GM23248 (cell line): ENCODE measurements around the gene FNDC3B. TPM values are rescaled to one million over a fixed set of nuclear protein-coding genes. Genes with fewer than 3 reads are reported as not detected.

ENCODE experiments used
- DNase-seq: peaks from one replicate; pipeline ENCODE4 v3.0.0-alpha.2; 2015
- H2AFZ ChIP-seq: fragments of 200-600 bp; sonication (generic); 2 replicates; pipeline ENCODE4 v1.6.1; 2016; ENCODE audit warnings: antibody characterized with exemption
- H3F3A ChIP-seq: fragments of 200-600 bp; sonication (generic); 2 replicates; pipeline ENCODE4 v1.6.1; 2016; ENCODE audit warnings: mild to moderate bottlenecking, antibody characterized with exemption, mixed run types; ENCODE audit not compliant: insufficient read depth
- H3K27ac ChIP-seq: fragments of 200-600 bp; sonication (generic); 2 replicates; pipeline ENCODE4 v1.5.1; 2016; ENCODE audit warnings: mild to moderate bottlenecking
- H3K27me3 ChIP-seq: fragments of 200-600 bp; sonication (generic); replicated peaks from 2 replicates; pipeline ENCODE4 v1.6.1; 2016; ENCODE audit warnings: mild to moderate bottlenecking; ENCODE audit not compliant: insufficient read depth
- H3K36me3 ChIP-seq: fragments of 200-600 bp; sonication (generic); 2 replicates; pipeline ENCODE4 v1.6.1; 2016; ENCODE audit warnings: low read depth, mild to moderate bottlenecking
- H3K4me1 ChIP-seq: fragments of 200-600 bp; sonication (generic); 2 replicates; pipeline ENCODE4 v1.6.1; 2016; ENCODE audit warnings: mild to moderate bottlenecking; ENCODE audit not compliant: insufficient read depth
- H3K4me2 ChIP-seq: fragments of 200-600 bp; sonication (generic); one replicate; pipeline ENCODE4 v1.6.1; 2016; ENCODE audit warnings: mild to moderate bottlenecking; ENCODE audit not compliant: unreplicated experiment
- H3K4me3 ChIP-seq: fragments of 200-600 bp; sonication (generic); 2 replicates; pipeline ENCODE4 v1.5.1; 2016; ENCODE audit warnings: mild to moderate bottlenecking
- H3K79me2 ChIP-seq: fragments of 200-600 bp; sonication (generic); 2 replicates; pipeline ENCODE4 v1.6.1; 2016; ENCODE audit warnings: mild to moderate bottlenecking; ENCODE audit not compliant: insufficient read depth
- H3K9ac ChIP-seq: fragments of 200-600 bp; sonication (generic); 2 replicates; pipeline ENCODE4 v1.6.1; 2016; ENCODE audit warnings: mild to moderate bottlenecking
- H3K9me2 ChIP-seq: fragments of 200-600 bp; sonication (generic); 2 replicates; pipeline ENCODE4 v1.6.1; 2016; ENCODE audit warnings: mixed run types, mild to moderate bottlenecking, moderate library complexity; ENCODE audit not compliant: insufficient read depth
- H3K9me3 ChIP-seq: fragments of 200-600 bp; sonication (generic); one replicate; pipeline ENCODE4 v1.6.1; 2017; ENCODE audit warnings: low read depth
- H4K20me1 ChIP-seq: fragments of 200-600 bp; sonication (generic); 2 replicates; pipeline ENCODE4 v1.6.0; 2016; ENCODE audit not compliant: insufficient read depth
- EZH2 ChIP-seq: fragments of 200-600 bp; sonication (generic); IDR thresholded peaks from 2 replicates; pipeline ENCODE4 v1.6.1; 2018; ENCODE audit warnings: antibody characterized with exemption, mild to moderate bottlenecking; ENCODE audit not compliant: insufficient read depth, poor library complexity, severe bottlenecking
- EZH2phosphoT487 ChIP-seq: fragments of 200-600 bp; sonication (generic); IDR thresholded peaks from 2 replicates; pipeline ENCODE4 v1.6.1; 2018; ENCODE audit warnings: antibody characterized with exemption, moderate library complexity, mild to moderate bottlenecking, low read depth; ENCODE audit not compliant: insufficient read depth
- WGBS, 2 experiments: methylation state at CpG; one replicate each; pipeline ENCODE4 v1.1.6; 2015 to 2017; ENCODE audit warnings: low lambda C conversion rate in 2 of 2, low coverage in 1 of 2; ENCODE audit errors: missing lambda C conversion rate in 2 of 2; 5-methylcytosine and 5-hydroxymethylcytosine counted together
- in situ Hi-C: fragments of 300-500 bp; cut with MboI; formaldehyde crosslinking; loops from 2 replicates; pipeline ENCODE4 v1.15.0; 2020
- polyA plus RNA-seq: library from polyadenylated mRNA; unstranded; fragments of >200 nt; fragmentation: Nextera tagmentation; extraction: Ambion mirVana; gene quantifications from 2 replicates; pipeline ENCODE4 v1.2.1, GENCODE V29; 2016
- total RNA-seq: library from RNA; depleted of rRNA; stranded (reverse); fragments of >200 nt; shearing (Covaris generic); gene quantifications from 2 replicates; pipeline ENCODE4 v1.2.3, GENCODE V29; 2014

The FNDC3B gene
- total and polyA plus RNA-seq, 2 experiments from 2014 or later = 85.5 to 123 TPM

- WGBS, 2 experiments = 86 to 88% methylated on average over 7 of the region's 7 CpGs
- H3K36me3 ChIP-seq = peaks cover 7% of the 10 kb centered on the region; the same call in 1 of the 2 replicates
- H3K4me2 ChIP-seq = peak overlapping the region; percentile 32
- in situ Hi-C loops = no loop called here
- H4K20me1 ChIP-seq = peaks cover 38% of the 10 kb centered on the region
- H2AFZ ChIP-seq = no peak overlapping the region
- H3F3A ChIP-seq = peaks cover 45% of the 10 kb centered on the region
- H3K9ac ChIP-seq = peak overlapping the region; percentile 47; the same call in 1 of the 2 replicates
- H3K9me3 ChIP-seq = no peaks in the 10 kb centered on the region
- no peaks in the 10 kb centered on the region for H3K27me3 ChIP-seq
- H3K4me3 ChIP-seq = no peak overlapping the region
- no peaks in the 10 kb centered on the region for H3K9me2 ChIP-seq
- peaks cover 70% of the 10 kb centered on the region for H3K4me1 ChIP-seq
- TF ChIP-seq EZH2 = no peak
- no peak for TF ChIP-seq EZH2phosphoT487
- H3K27ac ChIP-seq = peak overlapping the region; percentile 51
- DNase-seq = no peak
- H3K79me2 ChIP-seq = peaks cover 100% of the 10 kb centered on the region
Measured at GRCh38 chr3:172066880-172067796, 27.8 kb downstream of the FNDC3B start.

- peaks cover 7% of the 10 kb centered on the region; the same call in 1 of the 2 replicates for H3K36me3 ChIP-seq
- in situ Hi-C loops = no loop called here
- DNase-seq = no peak
- no peak overlapping the region for H3K9ac ChIP-seq
- peaks cover 62% of the 10 kb centered on the region for H3K4me1 ChIP-seq
- peaks cover 100% of the 10 kb centered on the region for H3K79me2 ChIP-seq
- peaks cover 37% of the 10 kb centered on the region; the same call in 1 of the 2 replicates for H3F3A ChIP-seq
- TF ChIP-seq EZH2 (no peak), EZH2phosphoT487 (no peak)
- 66 to 74% methylated on average over 6 of the region's 6 CpGs for WGBS, 2 experiments
- H3K4me2 ChIP-seq = no peak overlapping the region
- peaks cover 31% of the 10 kb centered on the region; the same call in 1 of the 2 replicates for H4K20me1 ChIP-seq
- peak overlapping the region; percentile 51; the same call in 1 of the 2 replicates for H3K27ac ChIP-seq
- H3K4me3 ChIP-seq = no peak overlapping the region
- H2AFZ ChIP-seq = no peak overlapping the region
- no peaks in the 10 kb centered on the region for H3K9me3 ChIP-seq
- no peaks in the 10 kb centered on the region for H3K27me3 ChIP-seq
- no peaks in the 10 kb centered on the region for H3K9me2 ChIP-seq
Measured at GRCh38 chr3:172067837-172068440, 28.6 kb downstream of the FNDC3B start.

GRCh38 chr3:172068977-172069376, 29.6 kb downstream of the FNDC3B start:
- peaks cover 12% of the 10 kb centered on the region; the same call in 1 of the 2 replicates for H3K36me3 ChIP-seq
- no peak overlapping the region; the same call in 1 of the 2 replicates for H3K27ac ChIP-seq
- no peak for DNase-seq
- peaks cover 33% of the 10 kb centered on the region; the same call in 1 of the 2 replicates for H3F3A ChIP-seq
- no peak overlapping the region for H2AFZ ChIP-seq
- H3K27me3 ChIP-seq = no peaks in the 10 kb centered on the region
- peaks cover 31% of the 10 kb centered on the region; the same call in 1 of the 2 replicates for H4K20me1 ChIP-seq
- H3K79me2 ChIP-seq = peaks cover 100% of the 10 kb centered on the region
- 43 to 46% methylated on average over 4 of the region's 4 CpGs for WGBS, 2 experiments
- no peak overlapping the region for H3K9ac ChIP-seq
- H3K4me2 ChIP-seq = no peak overlapping the region
- TF ChIP-seq EZH2 (no peak), EZH2phosphoT487 (no peak)
- H3K9me2 ChIP-seq = no peaks in the 10 kb centered on the region
- in situ Hi-C loops = no loop called here
- peaks cover 62% of the 10 kb centered on the region for H3K4me1 ChIP-seq
- H3K4me3 ChIP-seq = no peak overlapping the region
- H3K9me3 ChIP-seq = no peaks in the 10 kb centered on the region

- Histone ChIP-seq H3K27me3 (no peaks in the 10 kb centered on the region), H3K4me3 (no peak overlapping the region), H3F3A (peaks cover 35% of the 10 kb centered on the region; the same call in 1 of the 2 replicates), H3K9me2 (no peaks in the 10 kb centered on the region), H3K4me1 (peaks cover 67% of the 10 kb centered on the region), H3K9ac (no peak overlapping the region; the same call in 1 of the 2 replicates), H3K27ac (peak overlapping the region; percentile 28; the same call in 1 of the 2 replicates), H4K20me1 (peaks cover 33% of the 10 kb centered on the region; the same call in 1 of the 2 replicates), H2AFZ (no peak overlapping the region), H3K36me3 (peaks cover 7% of the 10 kb centered on the region; the same call in 1 of the 2 replicates), H3K4me2 (peak overlapping the region; percentile 13), H3K79me2 (peaks cover 100% of the 10 kb centered on the region), H3K9me3 (no peaks in the 10 kb centered on the region)
- WGBS, 2 experiments = 61 to 62% methylated on average over 3 of the region's 3 CpGs
- TF ChIP-seq EZH2 (no peak), EZH2phosphoT487 (no peak)
- no peak for DNase-seq
- in situ Hi-C loops = no loop called here
Measured at GRCh38 chr3:172069478-172069877, 30.1 kb downstream of the FNDC3B start.
